ENCODE measurements around the gene FOXA1. TPM values are rescaled to one million over a fixed set of nuclear protein-coding genes. Genes with fewer than 3 reads are reported as not detected.

Gene FOXA1
- total RNA-seq, 4 donors from 2014 or later, result not detected

- no peak for TF ChIP-seq CTCF (IDR thresholded peaks at IDR 0.05; ENCODE audit: low read depth)
Observed at GRCh38 chr14:37617864-37618365, 22.9 kb upstream of the FOXA1 start.

GRCh38 chr14:37616853-37617252, 21.8 kb upstream of the FOXA1 start:
- no peak for TF ChIP-seq CTCF (IDR thresholded peaks at IDR 0.05; ENCODE audit: low read depth)

GRCh38 chr14:37615582-37616289, 20.7 kb upstream of the FOXA1 start:
- no peak for TF ChIP-seq CTCF (IDR thresholded peaks at IDR 0.05; ENCODE audit: low read depth)

- TF ChIP-seq CTCF (IDR thresholded peaks at IDR 0.05; ENCODE audit: low read depth), result no peak
Observed at GRCh38 chr14:37610945-37611523, 16.0 kb upstream of the FOXA1 start.

- no peak for TF ChIP-seq CTCF (IDR thresholded peaks at IDR 0.05; ENCODE audit: low read depth)
Observed at GRCh38 chr14:37608649-37609048, 13.6 kb upstream of the FOXA1 start.

- TF ChIP-seq CTCF (IDR thresholded peaks at IDR 0.05; ENCODE audit: low read depth), result no peak
Observed at GRCh38 chr14:37606678-37607077, 11.6 kb upstream of the FOXA1 start.

GRCh38 chr14:37603688-37604251, 8.7 kb upstream of the FOXA1 start:
- TF ChIP-seq CTCF (IDR thresholded peaks at IDR 0.05; ENCODE audit: low read depth), result no peak

All from subcutaneous adipose tissue (tissue), 4 donors.